Body of pancreas (tissue), 4 donors: ENCODE measurements around the gene SLC22A3.

Experiments used
- CTCF ChIP-seq, 7 experiments: fragments of 450-650 bp in 4 of 7; fragments of 200-600 bp in 3 of 7; sonication (generic) in 3 of 7; IDR thresholded peaks; one replicate each; pipeline ENCODE4 v1.5.1; 2016 to 2019; ENCODE audit warnings: antibody characterized with exemption in 7 of 7
- POLR2A ChIP-seq, 3 donors: fragments of 450-650 bp; IDR thresholded peaks; one replicate each; pipeline ENCODE4 v1.6.1; 2016; ENCODE audit warnings: antibody characterized with exemption in 3 of 3, mild to moderate bottlenecking in 2 of 3

GRCh38 chr6:160363016-160363996 is 15.1 kb downstream of the SLC22A3 start:
- TF ChIP-seq CTCF (IDR thresholded peaks at IDR 0.05) = no peak
- no peak for TF ChIP-seq POLR2A (IDR thresholded peaks at IDR 0.05)
